MCF 10A (cell line): Measurements from ENCODE around the gene EBP. TPM values are rescaled to one million over a fixed set of nuclear protein-coding genes. Genes with fewer than 3 reads are reported as not detected.

ENCODE experiments used
- BruUV-seq: library from RNA; stranded (reverse); fragments of 400-500 nt; replicated peaks from 2 replicates; lab custom pipeline; 2021; lab: Mats Ljungman, UMichigan
- CTCF ChIA-PET: fragments of 300-600 bp; sonication (Branson Sonifier 250); formaldehyde crosslinking; extraction: SDS; loops from one replicate; lab custom pipeline; 2021; ENCODE audit warnings: antibody characterized with exemption, inconsistent platforms; lab: Yijun Ruan, JAX
- POLR2A ChIA-PET: fragments of 300-600, 350-650 bp; sonication (Branson Sonifier 250); formaldehyde crosslinking; extraction: SDS; loops from one replicate; lab custom pipeline; 2020; ENCODE audit warnings: antibody characterized with exemption, inconsistent platforms; lab: Yijun Ruan, JAX
- DNase-seq: peaks from one replicate; pipeline ENCODE4 v3.0.0-alpha.2; 2018; ENCODE audit not compliant: unreplicated experiment
- H3K27ac Mint-ChIP-seq: one replicate; pipeline ENCODE4 v1.8.0; 2022; ENCODE audit warnings: mild to moderate bottlenecking, low read depth, mixed read lengths; ENCODE audit not compliant: unreplicated experiment
- H3K27me3 Mint-ChIP-seq: one replicate; pipeline ENCODE4 v1.8.0; 2022; ENCODE audit warnings: mixed read lengths; ENCODE audit not compliant: insufficient read depth, unreplicated experiment
- H3K36me3 Mint-ChIP-seq: one replicate; pipeline ENCODE4 v1.8.0; 2022; ENCODE audit warnings: mild to moderate bottlenecking, moderate library complexity, mixed read lengths; ENCODE audit not compliant: insufficient read depth, unreplicated experiment
- H3K4me1 Mint-ChIP-seq: one replicate; pipeline ENCODE4 v1.8.0; 2022; ENCODE audit warnings: mixed read lengths; ENCODE audit not compliant: insufficient read depth, unreplicated experiment
- H3K4me3 Mint-ChIP-seq: one replicate; pipeline ENCODE4 v1.8.0; 2022; ENCODE audit warnings: mild to moderate bottlenecking, moderate library complexity, mixed read lengths; ENCODE audit not compliant: unreplicated experiment
- H3K9me3 Mint-ChIP-seq: one replicate; pipeline ENCODE4 v1.8.0; 2022; ENCODE audit warnings: mixed read lengths; ENCODE audit not compliant: unreplicated experiment
- intact Hi-C: fragments of 100-400 bp; cut with micrococcal nuclease; formaldehyde crosslinking; loops from 2 replicates; pipeline ENCODE4 v1.14.1; 2022
- total RNA-seq: library from RNA; stranded (reverse); gene quantifications from 2 replicates; pipeline ENCODE4 v1.2.3, GENCODE V29; 2022
- TF ChIP-seq, protein P1 (sequence below): fragments of 200-600 bp; IDR thresholded peaks from one replicate; pipeline ENCODE4 v1.8.0; 2022; ENCODE audit warnings: antibody characterized with exemption, mild to moderate bottlenecking; ENCODE audit not compliant: unreplicated experiment

Gene EBP
- total RNA-seq, 1 experiment from 2014 or later = 102 TPM

DNA sequence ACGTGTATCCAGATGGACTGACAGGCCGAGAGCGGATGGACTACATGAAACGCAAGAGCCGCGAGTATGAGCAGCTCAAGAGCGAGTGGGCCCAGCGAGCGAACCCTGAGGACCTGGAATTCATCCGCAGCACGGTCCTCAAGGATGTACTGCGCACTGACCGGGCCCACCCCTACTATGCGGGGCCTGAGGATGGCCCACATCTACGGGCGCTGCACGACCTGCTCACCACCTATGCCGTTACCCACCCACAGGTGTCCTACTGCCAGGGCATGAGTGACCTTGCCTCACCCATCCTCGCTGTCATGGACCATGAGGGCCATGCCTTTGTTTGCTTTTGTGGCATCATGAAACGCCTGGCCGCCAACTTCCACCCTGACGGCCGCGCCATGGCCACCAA, 38.0 kb downstream of the EBP start:
- no peak for DNase-seq
- ChIA-PET CTCF (interaction anchor here (0.6 to 0.9 kb wide), 2 partner anchors 29 to 78 kb away, joined by 3 read pairs; no protein-coding TSS in a partner anchor), POLR2A (no interaction called here)
- Mint-ChIP-seq H3K4me3 (no peak overlapping the region), H3K4me1 (no peaks in the 10 kb centered on the region), H3K27ac (no peak overlapping the region), H3K36me3 (peaks cover 41% of the 10 kb centered on the region), H3K27me3 (no peaks in the 10 kb centered on the region), H3K9me3 (no peaks in the 10 kb centered on the region)
- no TSS peak for BruUV-seq
- intact Hi-C loops = no loop called here
- TF ChIP-seq, protein P1, sequence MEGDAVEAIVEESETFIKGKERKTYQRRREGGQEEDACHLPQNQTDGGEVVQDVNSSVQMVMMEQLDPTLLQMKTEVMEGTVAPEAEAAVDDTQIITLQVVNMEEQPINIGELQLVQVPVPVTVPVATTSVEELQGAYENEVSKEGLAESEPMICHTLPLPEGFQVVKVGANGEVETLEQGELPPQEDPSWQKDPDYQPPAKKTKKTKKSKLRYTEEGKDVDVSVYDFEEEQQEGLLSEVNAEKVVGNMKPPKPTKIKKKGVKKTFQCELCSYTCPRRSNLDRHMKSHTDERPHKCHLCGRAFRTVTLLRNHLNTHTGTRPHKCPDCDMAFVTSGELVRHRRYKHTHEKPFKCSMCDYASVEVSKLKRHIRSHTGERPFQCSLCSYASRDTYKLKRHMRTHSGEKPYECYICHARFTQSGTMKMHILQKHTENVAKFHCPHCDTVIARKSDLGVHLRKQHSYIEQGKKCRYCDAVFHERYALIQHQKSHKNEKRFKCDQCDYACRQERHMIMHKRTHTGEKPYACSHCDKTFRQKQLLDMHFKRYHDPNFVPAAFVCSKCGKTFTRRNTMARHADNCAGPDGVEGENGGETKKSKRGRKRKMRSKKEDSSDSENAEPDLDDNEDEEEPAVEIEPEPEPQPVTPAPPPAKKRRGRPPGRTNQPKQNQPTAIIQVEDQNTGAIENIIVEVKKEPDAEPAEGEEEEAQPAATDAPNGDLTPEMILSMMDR = no peak

DNA sequence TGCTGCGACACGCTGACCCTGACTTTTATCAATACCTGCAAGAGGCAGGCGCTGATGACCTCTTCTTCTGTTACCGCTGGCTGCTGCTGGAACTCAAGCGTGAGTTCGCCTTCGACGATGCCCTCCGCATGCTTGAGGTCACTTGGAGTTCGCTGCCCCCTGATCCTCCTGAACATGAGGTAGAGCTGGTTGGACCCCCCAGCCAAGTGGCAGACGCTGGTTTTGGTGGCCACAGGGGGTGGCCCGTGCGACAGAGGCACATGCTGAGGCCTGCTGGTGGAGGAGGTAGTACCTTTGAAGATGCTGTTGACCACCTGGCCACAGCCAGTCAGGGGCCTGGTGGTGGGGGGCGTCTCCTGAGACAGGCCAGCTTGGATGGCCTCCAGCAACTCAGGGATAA, 38.4 kb downstream of the EBP start:
- no peak overlapping the region for H3K4me3 Mint-ChIP-seq
- H3K27ac Mint-ChIP-seq = no peak overlapping the region
- ChIA-PET POLR2A (no interaction called here), CTCF (interaction anchor here (0.9 kb wide), 1 partner anchor 29 kb away, joined by 3 read pairs; no protein-coding TSS in a partner anchor)
- DNase-seq = no peak
- intact Hi-C loops = no loop called here
- no TSS peak for BruUV-seq
- no peaks in the 10 kb centered on the region for H3K4me1 Mint-ChIP-seq
- H3K9me3 Mint-ChIP-seq = no peaks in the 10 kb centered on the region
- TF ChIP-seq, protein P1 = no peak
- H3K27me3 Mint-ChIP-seq = no peaks in the 10 kb centered on the region
- H3K36me3 Mint-ChIP-seq = peaks cover 41% of the 10 kb centered on the region

DNA sequence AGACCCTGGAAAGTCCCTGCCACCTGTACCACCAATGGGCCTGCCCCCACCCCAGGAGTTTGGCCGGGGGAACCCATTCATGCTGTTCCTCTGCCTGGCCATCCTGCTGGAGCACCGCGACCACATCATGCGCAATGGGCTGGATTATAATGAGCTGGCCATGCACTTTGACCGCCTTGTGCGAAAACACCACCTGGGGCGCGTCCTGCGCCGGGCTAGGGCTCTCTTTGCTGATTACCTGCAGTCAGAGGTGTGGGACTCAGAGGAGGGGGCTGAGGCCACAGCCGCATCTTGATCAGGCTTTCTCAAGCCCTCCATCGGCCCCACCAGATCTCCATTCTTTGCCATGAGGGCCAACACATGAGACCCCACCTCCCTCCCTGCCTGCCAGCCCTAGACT, 39.1 kb downstream of the EBP start:
- Mint-ChIP-seq H3K27me3 (no peaks in the 10 kb centered on the region), H3K4me1 (no peaks in the 10 kb centered on the region), H3K4me3 (no peak overlapping the region), H3K9me3 (no peaks in the 10 kb centered on the region), H3K27ac (no peak overlapping the region), H3K36me3 (peaks cover 35% of the 10 kb centered on the region)
- CTCF ChIA-PET = interaction anchor here (0.5 kb wide), 1 partner anchor 87 kb away, joined by 6 read pairs; no protein-coding TSS in a partner anchor
- intact Hi-C loops = no loop called here
- BruUV-seq = no TSS peak
- TF ChIP-seq, protein P1 = no peak
- no peak for DNase-seq
- POLR2A ChIA-PET = interaction anchor here (0.7 kb wide), 1 partner anchor 234 kb away, joined by 3 read pairs; no protein-coding TSS in a partner anchor

DNA sequence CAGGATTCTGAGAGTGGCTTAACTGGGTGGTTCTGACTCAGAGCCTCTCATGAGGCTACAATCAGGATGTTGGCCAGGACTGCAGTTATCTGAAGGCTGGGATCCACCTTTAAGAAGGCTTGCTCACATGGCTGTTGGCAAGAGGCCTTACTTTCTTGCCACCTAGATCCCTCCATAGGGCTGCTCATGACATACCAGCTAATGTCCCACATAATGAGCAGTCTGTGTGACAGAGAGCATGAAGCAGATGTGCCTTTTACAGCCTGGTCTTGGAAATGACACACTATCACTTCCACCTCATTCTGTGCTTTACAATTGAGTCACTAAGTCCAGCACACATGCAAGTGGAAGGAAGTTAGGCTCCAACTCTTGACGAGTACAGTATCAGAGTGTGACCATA, 48.4 kb downstream of the EBP start:
- Mint-ChIP-seq H3K27me3 (no peaks in the 10 kb centered on the region), H3K36me3 (peaks cover 5% of the 10 kb centered on the region), H3K4me1 (peaks cover 6% of the 10 kb centered on the region), H3K9me3 (no peaks in the 10 kb centered on the region), H3K4me3 (no peak overlapping the region), H3K27ac (no peak overlapping the region)
- POLR2A ChIA-PET = no interaction called here
- intact Hi-C loops = no loop called here
- DNase-seq = no peak
- no TSS peak for BruUV-seq
- TF ChIP-seq, protein P1 = no peak
- CTCF ChIA-PET = interaction anchor here (0.8 kb wide), 1 partner anchor 25 kb away, joined by 3 read pairs; no protein-coding TSS in a partner anchor
